Skeletal muscle cell (primary cell): ENCODE measurements around the gene TMEM245.
"Not testable (repeated sequence)": the region's sequence is repeated elsewhere in the genome, so short reads cannot be mapped to it uniquely, and the experiment has no call there.

ENCODE experiments used
- DNase-seq: peaks from one replicate; pipeline ENCODE4 v3.0.0-alpha.2; 2010; ENCODE audit warnings: low read depth
- H3K4me3 ChIP-seq: 2 replicates; pipeline ENCODE4 v1.5.1; 2011; ENCODE audit warnings: low read depth, mild to moderate bottlenecking, control low read depth, low read length, moderate library complexity

TMEM245 gene

DNA sequence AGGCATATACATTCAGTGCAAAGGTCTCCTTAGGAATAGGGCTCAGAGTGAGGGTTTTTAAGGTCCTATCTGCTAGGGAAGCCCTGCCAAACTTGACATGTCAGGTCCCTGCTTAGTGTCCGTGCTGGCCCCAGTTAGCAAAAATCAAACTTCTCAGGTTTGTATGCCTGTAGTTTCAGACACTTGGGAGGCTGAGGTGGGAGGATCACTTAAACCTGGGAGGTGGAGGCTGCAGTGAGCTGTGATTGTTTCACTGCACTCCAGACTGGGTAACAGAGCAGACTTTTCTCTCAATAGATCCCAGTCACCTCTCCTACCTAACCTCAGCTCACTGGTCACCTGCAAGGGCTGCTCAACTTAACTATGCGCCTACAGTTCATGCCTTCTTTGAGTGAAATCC, 18.7 kb upstream of the TMEM245 start:
- H3K4me3 ChIP-seq = no peak overlapping the region
- DNase-seq = no peak

DNA sequence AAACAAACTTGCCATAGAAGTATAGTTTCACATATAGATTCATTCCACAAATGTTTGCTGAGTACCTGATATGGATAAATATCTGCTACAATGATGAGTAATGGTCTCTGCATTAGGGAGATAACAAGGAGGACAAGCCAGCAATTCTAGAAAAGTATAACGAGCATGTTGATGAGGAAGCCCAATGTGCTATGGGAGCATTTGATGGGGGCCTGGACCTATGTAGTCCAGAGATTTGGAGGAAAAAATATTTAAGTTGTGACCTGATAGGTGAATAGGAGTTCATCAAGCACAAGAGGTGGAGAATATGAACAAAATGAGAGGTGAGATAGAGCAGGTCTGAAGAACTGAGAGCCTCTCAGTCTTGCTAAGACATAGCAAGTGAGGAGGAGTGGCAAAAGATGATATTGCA, 14.4 kb upstream of the TMEM245 start:
- no peak for DNase-seq
- H3K4me3 ChIP-seq = no peak overlapping the region

- DNase-seq = no peak
Measured at GRCh38 chr9:109133533-109133932, 13.8 kb upstream of the TMEM245 start.

DNA sequence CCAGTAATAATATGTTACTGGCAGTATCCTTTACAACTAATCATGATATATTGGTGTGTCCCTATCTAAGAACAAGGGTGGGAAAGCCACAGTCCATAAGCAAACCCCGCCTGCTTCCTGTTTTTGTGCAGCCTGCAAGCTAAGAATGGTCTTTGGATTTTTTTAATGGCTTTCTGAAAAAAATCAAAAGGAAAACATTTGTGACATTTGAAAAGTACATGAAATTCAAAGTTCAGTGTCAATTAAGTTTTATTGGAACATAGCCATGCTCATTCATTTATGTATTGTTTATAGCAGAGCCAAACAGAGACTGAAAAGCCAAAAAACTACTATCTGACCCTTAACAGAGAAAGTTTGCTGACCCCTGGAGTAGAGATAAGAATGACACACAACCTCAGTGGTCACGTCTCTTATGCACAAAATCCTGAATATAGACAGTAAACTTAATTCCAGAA, 12.8 kb upstream of the TMEM245 start:
- no peak overlapping the region for H3K4me3 ChIP-seq
- DNase-seq = no peak

More at GRCh38 chr9:109133533-109133932, 13.8 kb upstream of the TMEM245 start:
- H3K4me3 ChIP-seq = no peak overlapping the region

DNA sequence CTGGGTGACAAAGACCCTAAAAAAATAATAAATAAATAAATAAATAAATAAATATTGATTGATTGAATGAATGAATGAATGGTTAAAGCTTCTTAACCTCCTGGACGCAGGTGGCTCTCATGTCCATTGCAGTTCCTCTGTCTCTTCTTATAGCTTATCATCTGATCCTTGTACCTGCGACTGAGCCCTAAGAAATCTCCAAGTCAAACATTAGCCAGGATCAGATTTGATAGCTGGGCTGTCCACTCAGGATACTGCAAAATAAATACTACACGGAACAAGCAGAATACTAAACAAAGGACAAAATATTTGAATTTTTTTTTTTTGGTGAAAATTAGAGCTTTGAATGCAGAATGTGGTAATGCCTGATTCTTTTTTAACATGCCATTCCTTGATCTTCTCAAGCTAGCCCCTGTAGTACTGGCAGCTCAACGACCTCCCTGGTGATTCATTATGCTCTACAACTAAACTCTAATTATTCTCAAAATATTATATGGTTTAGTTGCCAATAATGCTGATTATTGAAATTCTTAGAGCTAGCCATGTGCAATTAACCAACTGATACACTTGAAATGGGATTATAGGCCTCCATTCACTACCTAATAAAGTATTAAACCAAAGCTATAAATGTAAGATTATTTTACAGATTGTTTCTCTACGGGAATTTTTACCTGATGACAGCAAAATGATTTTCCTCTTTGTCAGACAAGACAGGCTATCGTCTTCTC, 9.9 kb upstream of the TMEM245 start:
- no peak for DNase-seq
- H3K4me3 ChIP-seq = no peak overlapping the region

- DNase-seq, H3K4me3 ChIP-seq: not testable (repeated sequence)
Measured at GRCh38 chr9:109126671-109127070, 6.9 kb upstream of the TMEM245 start.

GRCh38 chr9:109124121-109124520, 4.4 kb upstream of the TMEM245 start:
- H3K4me3 ChIP-seq = no peak overlapping the region
- DNase-seq = no peak

- no peak for DNase-seq
- H3K4me3 ChIP-seq = no peak overlapping the region
Measured at GRCh38 chr9:109122726-109123621, 3.2 kb upstream of the TMEM245 start.

DNA sequence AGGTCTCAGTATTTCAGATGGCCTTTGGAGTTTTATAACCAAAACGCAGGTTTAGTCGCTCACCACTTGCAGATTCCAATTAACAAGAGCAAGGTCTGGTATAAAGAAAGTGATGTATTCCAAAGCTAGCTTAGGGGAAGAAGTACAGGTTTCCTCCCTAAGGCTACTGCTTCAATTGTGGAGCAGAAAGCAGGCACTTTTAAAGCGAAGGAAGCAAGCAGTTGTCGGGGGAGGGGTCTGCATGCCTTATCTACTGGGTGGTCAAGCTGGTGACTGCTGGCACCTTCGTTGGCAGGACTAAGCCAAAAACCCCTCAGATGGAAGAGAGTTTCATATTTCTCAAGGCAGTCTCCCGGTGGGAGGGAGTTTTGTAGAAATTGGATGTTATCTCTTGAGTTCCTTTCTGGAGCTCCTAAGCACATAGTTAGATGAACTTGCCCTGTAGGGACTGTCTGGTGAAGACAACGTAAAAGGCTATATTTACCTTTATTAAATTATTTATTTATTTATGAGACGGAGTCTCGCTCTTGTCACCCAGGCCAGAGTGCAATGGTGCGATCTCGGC, 1.6 kb upstream of the TMEM245 start:
- no peak overlapping the region for H3K4me3 ChIP-seq
- no peak for DNase-seq

- no peak overlapping the region for H3K4me3 ChIP-seq
- no peak for DNase-seq
Measured at GRCh38 chr9:109120204-109120789, 550 bp upstream of the TMEM245 start.

DNA sequence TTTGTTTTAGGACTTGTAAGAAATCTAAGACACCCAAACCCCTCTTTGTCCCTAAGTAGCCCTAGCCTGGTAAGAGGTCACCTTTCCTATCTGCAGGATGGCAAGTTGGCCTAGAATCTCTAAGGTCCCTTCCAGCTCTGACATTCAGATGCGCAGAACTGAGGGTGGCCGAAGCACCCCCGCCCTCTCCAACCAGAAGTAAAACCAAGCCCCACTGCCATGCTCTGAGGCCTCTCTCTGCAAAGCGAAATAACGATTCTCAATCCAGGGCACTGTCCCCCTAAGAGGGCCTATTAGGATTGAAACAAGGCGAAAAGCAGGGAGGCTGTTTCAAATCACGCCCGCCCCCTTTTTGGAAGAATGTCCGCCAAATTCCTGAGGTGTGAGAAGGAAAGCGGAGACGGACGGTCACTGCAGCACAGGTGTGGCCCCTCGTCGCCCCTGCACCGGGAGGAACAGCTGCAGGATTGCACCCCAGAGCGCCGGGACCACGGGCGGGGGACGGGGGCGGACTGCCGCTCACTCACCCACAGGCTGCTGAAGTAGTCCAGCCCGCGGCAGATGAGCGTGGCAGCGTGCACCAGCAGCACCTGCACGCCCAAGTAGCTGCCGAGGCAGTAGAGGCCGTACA, 824 bp downstream of the TMEM245 start:
- no peak for DNase-seq
- H3K4me3 ChIP-seq = peak overlapping the region; percentile 86

DNA sequence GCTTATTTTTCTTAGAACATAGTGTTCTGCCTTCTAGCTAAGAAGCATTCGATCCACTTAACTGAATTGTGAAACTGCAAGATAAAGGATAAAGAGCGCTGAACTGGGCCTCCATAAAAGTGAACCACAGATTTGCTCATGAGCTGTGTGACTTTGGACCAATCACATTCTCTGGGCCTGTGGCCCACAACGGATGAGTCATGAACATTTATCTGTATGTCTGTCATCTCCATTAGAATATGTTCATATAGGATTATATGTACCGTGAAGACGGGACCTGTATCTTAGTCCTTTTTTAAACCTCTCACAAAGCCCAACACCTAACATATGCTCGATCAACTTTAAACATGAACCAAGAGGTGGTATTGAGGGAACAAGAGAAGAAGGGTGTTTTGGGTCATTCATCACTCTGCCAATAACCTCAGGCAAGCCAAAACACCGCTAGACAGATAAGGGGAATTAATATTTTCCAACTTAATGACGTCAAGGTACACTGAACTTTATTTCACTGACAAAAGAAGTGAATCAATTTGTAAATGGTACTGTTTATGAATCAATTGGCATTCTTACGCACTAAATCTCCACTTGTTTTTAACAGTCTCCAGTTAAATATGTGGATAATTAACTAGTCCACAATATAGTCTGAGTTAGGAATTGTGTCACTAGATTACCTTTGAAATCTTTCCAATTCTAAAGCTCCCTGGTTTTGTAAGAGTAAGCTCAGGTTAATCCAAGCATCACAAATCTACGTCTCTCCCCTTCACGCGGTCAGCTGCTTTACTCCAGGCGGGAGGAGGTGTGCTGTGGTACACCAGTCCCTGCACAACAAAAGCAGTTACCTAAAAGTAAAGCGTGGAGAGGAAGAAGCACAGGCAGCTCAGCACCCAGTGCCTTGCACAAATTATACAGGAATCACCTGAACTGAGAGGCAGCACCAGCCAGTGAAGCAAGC, 1.6 kb downstream of the TMEM245 start:
- DNase-seq = peak; percentile 92

DNA sequence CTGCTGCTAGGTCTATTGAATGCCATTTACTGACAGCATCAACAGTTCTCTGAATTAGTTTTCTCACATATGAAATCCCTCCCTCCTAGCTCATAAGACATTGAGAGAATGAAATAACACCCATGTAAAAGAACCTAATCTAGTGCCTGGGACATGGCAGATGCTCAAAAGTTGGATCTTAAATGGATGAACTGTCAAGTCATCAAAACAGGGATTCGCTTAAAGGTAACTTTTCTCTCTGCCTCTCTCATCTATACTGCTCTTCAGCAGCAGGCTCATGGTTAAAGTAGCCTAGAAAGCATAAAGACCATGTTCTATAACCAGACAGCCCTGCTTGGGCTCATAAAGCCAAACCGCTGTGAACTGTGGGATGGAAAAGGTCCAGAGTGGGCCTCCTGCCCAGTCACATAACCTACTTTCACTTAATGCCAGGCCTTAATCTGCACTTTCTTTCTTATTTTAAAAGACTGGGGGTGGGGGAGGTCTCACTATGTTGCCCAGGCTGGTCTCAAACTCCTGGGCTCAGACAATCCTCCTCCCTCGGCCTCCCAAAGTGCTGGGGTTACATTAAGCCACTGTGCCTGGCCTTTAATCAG, 3.7 kb downstream of the TMEM245 start:
- DNase-seq = no peak
- no peak overlapping the region for H3K4me3 ChIP-seq

More for the DNA sequence above, 1.6 kb downstream of the TMEM245 start:
- peak overlapping the region; percentile 86 for H3K4me3 ChIP-seq

- DNase-seq = no peak
- no peak overlapping the region for H3K4me3 ChIP-seq
Measured at GRCh38 chr9:109114670-109115069, 5.1 kb downstream of the TMEM245 start.

DNA sequence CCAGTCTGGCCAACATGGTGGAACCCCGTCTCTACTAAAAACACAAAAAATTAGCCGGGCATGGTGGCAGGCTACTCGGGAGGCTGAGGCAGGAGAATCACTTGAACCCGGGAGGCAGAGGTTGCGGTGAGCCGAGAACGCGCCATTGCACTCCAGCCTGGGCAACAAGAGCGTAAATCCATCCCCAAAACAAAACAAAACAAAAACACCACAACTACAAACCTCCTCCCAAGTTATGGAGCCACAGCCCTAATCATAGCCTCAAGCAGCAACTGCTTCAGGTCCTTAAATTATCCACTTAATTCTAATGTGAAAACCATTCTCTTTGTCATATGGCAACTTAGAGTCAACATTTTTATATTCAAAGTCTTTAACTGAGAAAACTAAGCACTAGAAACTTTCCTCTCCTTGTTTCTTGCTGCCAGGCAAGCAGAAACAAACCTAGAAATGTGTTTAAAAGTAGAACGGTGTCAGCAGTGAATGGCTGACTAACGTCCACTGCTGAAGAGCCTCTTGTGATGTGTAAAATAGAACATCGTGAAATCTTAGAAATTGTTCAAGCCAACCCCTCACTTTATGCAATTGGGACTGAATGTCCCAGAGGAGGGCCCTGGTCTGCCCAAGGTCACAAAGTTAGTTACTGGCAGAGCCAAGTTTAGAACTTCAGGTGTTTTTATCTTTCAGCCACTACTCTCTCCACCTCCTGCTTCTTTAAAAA, 5.7 kb downstream of the TMEM245 start:
- H3K4me3 ChIP-seq = no peak overlapping the region
- DNase-seq = no peak

DNA sequence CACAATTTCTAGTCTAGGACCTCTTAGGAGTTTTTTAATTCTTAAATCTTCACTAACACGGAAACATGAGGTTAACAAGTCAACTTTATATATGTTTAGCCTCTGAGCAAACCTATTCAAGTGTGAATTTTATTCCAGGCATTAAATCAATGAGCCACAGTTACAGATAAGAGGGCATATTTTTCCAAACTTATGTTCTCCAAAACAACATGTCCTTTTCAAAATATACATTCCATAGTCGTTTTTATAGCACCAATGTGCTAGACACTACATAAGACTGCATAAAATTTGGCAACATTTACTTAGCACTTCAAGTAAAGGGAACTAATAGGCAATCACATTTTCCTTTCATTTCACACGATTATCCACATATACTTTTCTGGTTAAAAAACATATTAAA, 6.5 kb downstream of the TMEM245 start:
- DNase-seq = no peak
- no peak overlapping the region for H3K4me3 ChIP-seq

GRCh38 chr9:109110329-109111021, 9.3 kb downstream of the TMEM245 start:
- DNase-seq = no peak
- H3K4me3 ChIP-seq = no peak overlapping the region
